ENCODE measurements around the gene KLF7. TPM values are rescaled to one million over a fixed set of nuclear protein-coding genes. Genes with fewer than 3 reads are reported as not detected.

Gene KLF7
- total RNA-seq, 1 experiment from 2014 or later = 17.1 TPM

GRCh38 chr2:207066791-207067460 is 98.8 kb downstream of the KLF7 start:
- ATAC-seq (no peak), DNase-seq (ENCODE audit: low read depth, low spot score) (no peak)
- in situ Hi-C loops (cut with HindIII; ENCODE audit: low pct_unique_long_range_greater_than_20kb, low sequenced_read_pairs) (no loop called here), intact Hi-C loops (cut with micrococcal nuclease; ENCODE audit: unreplicated experiment) (no loop called here)
- no peaks in the 10 kb centered on the region for H3K9me3 ChIP-seq (ENCODE audit: control insufficient read depth, insufficient read depth, low read depth, low read length)
- no peaks in the 10 kb centered on the region; the same call in 1 of the 2 replicates for H3K36me3 ChIP-seq (ENCODE audit: control insufficient read depth, insufficient read depth, low read length)
- no peaks in the 10 kb centered on the region for H3K4me1 ChIP-seq (ENCODE audit: control insufficient read depth, insufficient read depth, low read length)
- H3K4me3 ChIP-seq (ENCODE audit: low read depth in 2 of 2, low read length in 2 of 2) = no peak overlapping the region
- TF ChIP-seq SIN3A (IDR thresholded peaks at IDR 0.05; ENCODE audit: borderline replicate concordance, insufficient read depth, low read depth, low read length) = no peak
- TF ChIP-seq, protein P1, sequence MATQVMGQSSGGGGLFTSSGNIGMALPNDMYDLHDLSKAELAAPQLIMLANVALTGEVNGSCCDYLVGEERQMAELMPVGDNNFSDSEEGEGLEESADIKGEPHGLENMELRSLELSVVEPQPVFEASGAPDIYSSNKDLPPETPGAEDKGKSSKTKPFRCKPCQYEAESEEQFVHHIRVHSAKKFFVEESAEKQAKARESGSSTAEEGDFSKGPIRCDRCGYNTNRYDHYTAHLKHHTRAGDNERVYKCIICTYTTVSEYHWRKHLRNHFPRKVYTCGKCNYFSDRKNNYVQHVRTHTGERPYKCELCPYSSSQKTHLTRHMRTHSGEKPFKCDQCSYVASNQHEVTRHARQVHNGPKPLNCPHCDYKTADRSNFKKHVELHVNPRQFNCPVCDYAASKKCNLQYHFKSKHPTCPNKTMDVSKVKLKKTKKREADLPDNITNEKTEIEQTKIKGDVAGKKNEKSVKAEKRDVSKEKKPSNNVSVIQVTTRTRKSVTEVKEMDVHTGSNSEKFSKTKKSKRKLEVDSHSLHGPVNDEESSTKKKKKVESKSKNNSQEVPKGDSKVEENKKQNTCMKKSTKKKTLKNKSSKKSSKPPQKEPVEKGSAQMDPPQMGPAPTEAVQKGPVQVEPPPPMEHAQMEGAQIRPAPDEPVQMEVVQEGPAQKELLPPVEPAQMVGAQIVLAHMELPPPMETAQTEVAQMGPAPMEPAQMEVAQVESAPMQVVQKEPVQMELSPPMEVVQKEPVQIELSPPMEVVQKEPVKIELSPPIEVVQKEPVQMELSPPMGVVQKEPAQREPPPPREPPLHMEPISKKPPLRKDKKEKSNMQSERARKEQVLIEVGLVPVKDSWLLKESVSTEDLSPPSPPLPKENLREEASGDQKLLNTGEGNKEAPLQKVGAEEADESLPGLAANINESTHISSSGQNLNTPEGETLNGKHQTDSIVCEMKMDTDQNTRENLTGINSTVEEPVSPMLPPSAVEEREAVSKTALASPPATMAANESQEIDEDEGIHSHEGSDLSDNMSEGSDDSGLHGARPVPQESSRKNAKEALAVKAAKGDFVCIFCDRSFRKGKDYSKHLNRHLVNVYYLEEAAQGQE (IDR thresholded peaks at IDR 0.05; ENCODE audit: insufficient read depth in 1 of 2, low read depth in 2 of 2, low read length in 1 of 2) = no peak
- TF ChIP-seq POLR2AphosphoS5 (IDR thresholded peaks at IDR 0.05; ENCODE audit: low read depth, low read length) = no peak
- no peak for TF ChIP-seq TCF7L2 (IDR thresholded peaks at IDR 0.05; ENCODE audit: low read depth, low read length)
- TF ChIP-seq CTCF (IDR thresholded peaks at IDR 0.05) = no peak
- CTCF ChIA-PET = no interaction called here
- no TSS peak for BruUV-seq (replicated peaks)
- H3K27me3 ChIP-seq (ENCODE audit: control insufficient read depth, insufficient read depth, low read length) = no peaks in the 10 kb centered on the region
- POLR2A ChIA-PET = no interaction called here
- no peak overlapping the region for H3K27ac ChIP-seq (ENCODE audit: low read length)

GRCh38 chr2:207066166-207066565 is 99.6 kb downstream of the KLF7 start:
- intact Hi-C loops (cut with micrococcal nuclease; ENCODE audit: unreplicated experiment) (no loop called here), in situ Hi-C loops (cut with HindIII; ENCODE audit: low pct_unique_long_range_greater_than_20kb, low sequenced_read_pairs) (no loop called here)
- ATAC-seq (no peak), DNase-seq (ENCODE audit: low read depth, low spot score) (no peak)
- CTCF ChIA-PET = no interaction called here
- no TSS peak for BruUV-seq (replicated peaks)
- Histone ChIP-seq H3K4me3 (ENCODE audit: low read depth in 2 of 2, low read length in 2 of 2) (no peak overlapping the region), H3K4me1 (ENCODE audit: control insufficient read depth, insufficient read depth, low read length) (no peaks in the 10 kb centered on the region), H3K27ac (ENCODE audit: low read length) (no peak overlapping the region), H3K9me3 (ENCODE audit: control insufficient read depth, insufficient read depth, low read depth, low read length) (no peaks in the 10 kb centered on the region), H3K36me3 (ENCODE audit: control insufficient read depth, insufficient read depth, low read length) (no peaks in the 10 kb centered on the region; the same call in 1 of the 2 replicates), H3K27me3 (ENCODE audit: control insufficient read depth, insufficient read depth, low read length) (no peaks in the 10 kb centered on the region)
- TF ChIP-seq CTCF (IDR thresholded peaks at IDR 0.05) (no peak), TCF7L2 (IDR thresholded peaks at IDR 0.05; ENCODE audit: low read depth, low read length) (no peak), POLR2AphosphoS5 (IDR thresholded peaks at IDR 0.05; ENCODE audit: low read depth, low read length) (no peak), SIN3A (IDR thresholded peaks at IDR 0.05; ENCODE audit: borderline replicate concordance, insufficient read depth, low read depth, low read length) (no peak)
- TF ChIP-seq, protein P1 (IDR thresholded peaks at IDR 0.05; ENCODE audit: insufficient read depth in 1 of 2, low read depth in 2 of 2, low read length in 1 of 2) = no peak
- POLR2A ChIA-PET = no interaction called here
